H1 (cell line): ENCODE results near the gene RPL31. TPM values are rescaled to one million over a fixed set of nuclear protein-coding genes. Genes with fewer than 3 reads are reported as not detected.

ENCODE experiments used
- GTF2F1 ChIP-seq: IDR thresholded peaks from 2 replicates; pipeline ENCODE4 v1.6.1; 2012; ENCODE audit warnings: low read depth, low read length, improper control_type of control experiment, borderline replicate concordance
- polyA plus RNA-seq, 7 experiments: library from polyadenylated mRNA; depleted of rRNA in 3 of 7; stranded (reverse) in 5 of 7; unstranded in 2 of 7; fragments of >200 nt in 5 of 7; fragments of 200-250 nt in 2 of 7; gene quantifications; 1 replicate in 5 of 7; 2 replicates in 1 of 7; 4 replicates in 1 of 7; pipeline versions ENCODE4 v1.2.1 to v1.2.3, GENCODE V29; 2011 to 2013; ENCODE audit warnings: missing spikeins in 2 of 7, mixed read lengths in 2 of 7
- total RNA-seq: library from RNA; stranded (reverse); fragmentation: NEBNext Ultra II Directional; extraction: Animal tissue kit (Norgen Biotek cat#: 25700); gene quantifications from 2 replicates; pipeline ENCODE4 v1.2.1, GENCODE V29; 2021

RPL31 gene
- total and polyA plus RNA-seq, 2 of the 8 experiments (the other 6 are each of a cell fraction or from before 2014, with no cell fraction given): 1,463 to 1,722 TPM

GRCh38 chr2:101045330-101045729 lies 43.2 kb downstream of the RPL31 start (continued):
- no peak for TF ChIP-seq GTF2F1
- TF ChIP-seq, all 59 proteins: peak for 0
